Endodermal cell (in vitro differentiated cells): ENCODE measurements around the gene ANGPT4. TPM values are rescaled to one million over a fixed set of nuclear protein-coding genes. Genes with fewer than 3 reads are reported as not detected.

Source experiments
- DNase-seq: peaks from one replicate; pipeline ENCODE4 v3.0.0-alpha.2; 2017
- H3K27ac ChIP-seq: 2 replicates; pipeline ENCODE4 v1.5.1; 2013; ENCODE audit warnings: mild to moderate bottlenecking, low read depth, low read length, moderate library complexity
- H3K27me3 ChIP-seq: 2 replicates; pipeline ENCODE4 v1.6.1; 2013; ENCODE audit warnings: mild to moderate bottlenecking, low read length, moderate library complexity; ENCODE audit not compliant: insufficient read depth, control insufficient read depth, poor library complexity, severe bottlenecking
- H3K36me3 ChIP-seq: 2 replicates; pipeline ENCODE4 v1.7.0; 2013; ENCODE audit warnings: mild to moderate bottlenecking, low read length, moderate library complexity; ENCODE audit not compliant: control insufficient read depth, insufficient read depth
- H3K4me1 ChIP-seq: one replicate; pipeline ENCODE4 v1.7.0; 2013; ENCODE audit warnings: low read length; ENCODE audit not compliant: control insufficient read depth, insufficient read depth
- H3K4me3 ChIP-seq: 2 replicates; pipeline ENCODE4 v1.5.1; 2013; ENCODE audit warnings: mild to moderate bottlenecking, low read length, moderate library complexity
- H3K9ac ChIP-seq: 2 replicates; pipeline ENCODE4 v1.6.1; 2013; ENCODE audit warnings: mild to moderate bottlenecking, low read length, moderate library complexity; ENCODE audit not compliant: poor library complexity, severe bottlenecking; ENCODE audit errors: extremely low read depth
- H3K9me3 ChIP-seq: 2 replicates; pipeline ENCODE4 v1.6.1; 2013; ENCODE audit warnings: mild to moderate bottlenecking, low read length, moderate library complexity; ENCODE audit not compliant: control insufficient read depth
- H3K27ac Mint-ChIP-seq: 2 replicates; pipeline ENCODE4 v1.8.0; 2020; ENCODE audit warnings: mixed read lengths
- H3K27me3 Mint-ChIP-seq: 2 replicates; pipeline ENCODE4 v1.8.0; 2021; ENCODE audit warnings: mild to moderate bottlenecking, mixed read lengths; ENCODE audit not compliant: insufficient read depth
- H3K36me3 Mint-ChIP-seq: 2 replicates; pipeline ENCODE4 v1.8.0; 2020; ENCODE audit warnings: low read depth, mixed read lengths
- H3K4me1 Mint-ChIP-seq: 2 replicates; pipeline ENCODE4 v1.8.0; 2020; ENCODE audit warnings: mixed read lengths
- H3K4me3 Mint-ChIP-seq: 2 replicates; pipeline ENCODE4 v1.8.0; 2020; ENCODE audit warnings: mild to moderate bottlenecking, moderate library complexity, mixed read lengths
- H3K9me3 Mint-ChIP-seq: 2 replicates; pipeline ENCODE4 v1.8.0; 2020; ENCODE audit warnings: mild to moderate bottlenecking, mixed read lengths
- WGBS, 2 experiments: methylation state at CpG; one replicate each; pipeline versions ENCODE4 v1.1.5 to v1.1.7; 2013; ENCODE audit warnings: missing lambda C conversion rate in 2 of 2, mixed read lengths in 1 of 2; ENCODE audit not compliant: insufficient coverage in 1 of 2, insufficient read length in 1 of 2; 5-methylcytosine and 5-hydroxymethylcytosine counted together
- total RNA-seq, 2 donors: library from RNA; stranded (reverse); fragmentation: NEBNext Ultra II Directional in 1 of 2; extraction: Animal tissue kit (Norgen Biotek cat#: 25700) in 1 of 2; gene quantifications; 2 replicates in 1 of 2; 3 replicates in 1 of 2; pipeline ENCODE4 v1.2.1, GENCODE V29; 2021
- TF ChIP-seq, protein P1 (sequence below): fragments of 200-600 bp; sonication (generic); conservative IDR thresholded peaks from 2 replicates; pipeline ENCODE4 v1.5.0; 2021; ENCODE audit warnings: antibody characterized with exemption, mild to moderate bottlenecking

ANGPT4 gene
- total RNA-seq, 2 donors from 2014 or later, result 0.31 to 0.51 TPM

DNA sequence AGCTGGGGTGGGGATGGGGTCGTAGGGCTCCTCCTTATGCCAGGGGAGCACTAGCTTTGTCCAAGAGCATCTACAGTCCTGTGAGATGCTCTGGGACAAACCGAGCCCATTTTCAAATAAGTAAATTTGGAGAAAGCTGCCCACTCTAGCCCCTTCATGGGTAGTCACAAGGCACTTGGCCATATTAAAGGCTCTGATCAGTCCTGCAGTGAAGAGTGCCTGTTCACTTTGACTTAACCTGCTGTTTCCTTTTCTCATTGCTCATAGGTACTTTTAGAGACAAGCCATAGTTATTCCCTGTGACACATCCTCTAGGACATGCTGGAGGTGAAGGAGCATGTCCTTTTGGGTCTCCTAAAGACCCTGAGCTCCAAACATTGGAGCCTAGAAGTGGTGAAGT is 44.2 kb downstream of the ANGPT4 start:
- Mint-ChIP-seq H3K4me1 (no peaks in the 10 kb centered on the region), H3K4me3 (no peak overlapping the region), H3K27ac (no peak overlapping the region), H3K27me3 (peaks cover 34% of the 10 kb centered on the region), H3K36me3 (no peaks in the 10 kb centered on the region), H3K9me3 (no peaks in the 10 kb centered on the region)
- H3K27me3 ChIP-seq, result no peaks in the 10 kb centered on the region
- H3K9ac ChIP-seq, result no peak overlapping the region
- DNase-seq, result no peak
- no peaks in the 10 kb centered on the region for H3K4me1 ChIP-seq
- no peak overlapping the region for H3K4me3 ChIP-seq
- TF ChIP-seq, protein P1, sequence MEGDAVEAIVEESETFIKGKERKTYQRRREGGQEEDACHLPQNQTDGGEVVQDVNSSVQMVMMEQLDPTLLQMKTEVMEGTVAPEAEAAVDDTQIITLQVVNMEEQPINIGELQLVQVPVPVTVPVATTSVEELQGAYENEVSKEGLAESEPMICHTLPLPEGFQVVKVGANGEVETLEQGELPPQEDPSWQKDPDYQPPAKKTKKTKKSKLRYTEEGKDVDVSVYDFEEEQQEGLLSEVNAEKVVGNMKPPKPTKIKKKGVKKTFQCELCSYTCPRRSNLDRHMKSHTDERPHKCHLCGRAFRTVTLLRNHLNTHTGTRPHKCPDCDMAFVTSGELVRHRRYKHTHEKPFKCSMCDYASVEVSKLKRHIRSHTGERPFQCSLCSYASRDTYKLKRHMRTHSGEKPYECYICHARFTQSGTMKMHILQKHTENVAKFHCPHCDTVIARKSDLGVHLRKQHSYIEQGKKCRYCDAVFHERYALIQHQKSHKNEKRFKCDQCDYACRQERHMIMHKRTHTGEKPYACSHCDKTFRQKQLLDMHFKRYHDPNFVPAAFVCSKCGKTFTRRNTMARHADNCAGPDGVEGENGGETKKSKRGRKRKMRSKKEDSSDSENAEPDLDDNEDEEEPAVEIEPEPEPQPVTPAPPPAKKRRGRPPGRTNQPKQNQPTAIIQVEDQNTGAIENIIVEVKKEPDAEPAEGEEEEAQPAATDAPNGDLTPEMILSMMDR, result no peak
- WGBS, 2 experiments, result 63 to 69% methylated on average over 2 of the region's 2 CpGs
- H3K36me3 ChIP-seq, result no peaks in the 10 kb centered on the region
- no peak overlapping the region for H3K27ac ChIP-seq
- H3K9me3 ChIP-seq, result no peaks in the 10 kb centered on the region

DNA sequence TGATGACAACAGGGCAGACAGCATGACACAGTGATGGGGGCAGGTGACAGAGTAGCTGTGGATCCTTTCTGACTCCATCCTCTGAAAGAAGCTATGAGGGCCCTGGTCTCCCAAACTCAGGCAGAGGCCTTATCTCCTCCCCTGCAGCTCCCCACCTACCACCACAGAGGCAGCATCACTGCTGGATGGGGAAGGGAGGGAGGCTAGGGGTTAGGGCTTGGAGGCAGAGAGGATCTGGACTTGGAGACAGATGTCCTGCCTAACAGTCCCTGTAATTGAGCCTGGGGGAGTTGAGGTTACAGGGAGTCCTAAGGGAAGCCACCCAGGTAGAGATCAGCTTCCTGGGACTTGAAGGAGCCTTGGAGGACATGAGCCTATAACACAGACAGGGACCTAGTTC is 44.7 kb downstream of the ANGPT4 start:
- TF ChIP-seq, protein P1, result no peak
- no peaks in the 10 kb centered on the region for H3K4me1 ChIP-seq
- H3K4me3 Mint-ChIP-seq, result no peak overlapping the region
- peaks cover 33% of the 10 kb centered on the region for H3K27me3 Mint-ChIP-seq
- H3K27me3 ChIP-seq, result no peaks in the 10 kb centered on the region
- no peak overlapping the region for H3K27ac Mint-ChIP-seq
- no peak overlapping the region for H3K27ac ChIP-seq
- H3K9me3 ChIP-seq, result no peaks in the 10 kb centered on the region
- H3K36me3 Mint-ChIP-seq, result no peaks in the 10 kb centered on the region
- H3K36me3 ChIP-seq, result no peaks in the 10 kb centered on the region
- H3K9me3 Mint-ChIP-seq, result no peaks in the 10 kb centered on the region
- no peak overlapping the region for H3K9ac ChIP-seq
- H3K4me1 Mint-ChIP-seq, result no peaks in the 10 kb centered on the region
- no peak overlapping the region for H3K4me3 ChIP-seq
- no peak for DNase-seq

DNA sequence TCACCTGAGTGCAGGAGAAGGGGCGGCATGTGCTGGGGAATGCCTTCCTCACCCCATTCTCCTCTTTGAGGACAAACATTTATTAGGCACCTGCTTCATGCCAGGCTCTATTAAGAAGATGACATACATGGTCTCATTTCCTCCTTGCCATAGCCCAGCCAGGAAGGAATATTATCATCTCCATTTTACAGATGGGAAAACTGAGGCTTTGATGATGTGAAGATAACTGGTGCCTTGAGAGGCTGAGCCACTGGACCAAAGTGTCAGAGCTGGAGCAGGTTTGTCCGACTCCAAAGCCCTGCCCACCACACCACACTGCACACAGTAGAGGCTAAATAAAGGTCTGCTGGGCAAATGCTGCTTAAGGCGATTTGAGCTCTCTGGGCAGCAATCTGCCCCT is 45.4 kb downstream of the ANGPT4 start:
- no peaks in the 10 kb centered on the region for H3K36me3 Mint-ChIP-seq
- DNase-seq, result no peak
- H3K9me3 ChIP-seq, result no peaks in the 10 kb centered on the region
- H3K27ac Mint-ChIP-seq, result no peak overlapping the region
- no peaks in the 10 kb centered on the region for H3K36me3 ChIP-seq
- no peaks in the 10 kb centered on the region for H3K4me1 ChIP-seq
- H3K27me3 Mint-ChIP-seq, result peaks cover 39% of the 10 kb centered on the region
- H3K4me1 Mint-ChIP-seq, result no peaks in the 10 kb centered on the region
- TF ChIP-seq, protein P1, result no peak
- no peaks in the 10 kb centered on the region for H3K9me3 Mint-ChIP-seq
- H3K27ac ChIP-seq, result no peak overlapping the region
- H3K4me3 Mint-ChIP-seq, result no peak overlapping the region
- H3K4me3 ChIP-seq, result no peak overlapping the region
- no peaks in the 10 kb centered on the region for H3K27me3 ChIP-seq
- 85 to 94% methylated on average over 2 to 3 of the region's 3 CpGs for whole genome bisulfite sequencing, 2 experiments
- no peak overlapping the region for H3K9ac ChIP-seq
